Cardiac fibroblast (primary cell): ENCODE measurements around the gene TNS1.
A peak's percentile ranks its signal among the peaks of the same experiment; 100 is the strongest.

Experiments
- DNase-seq, 2 donors: peaks; one replicate each; pipeline versions ENCODE4 v3.0.0 to v3.0.0-alpha.2; 2010; ENCODE audit warnings: low read depth in 2 of 2
- H3K4me3 ChIP-seq, 2 donors: replicated peaks in 1 of 2; 1 replicate in 1 of 2; 2 replicates in 1 of 2; pipeline ENCODE4 v1.5.1; 2011; ENCODE audit warnings: low read depth in 2 of 2, low read length in 2 of 2, mild to moderate bottlenecking in 2 of 2, moderate library complexity in 1 of 2
- CTCF ChIP-seq: IDR thresholded peaks from one replicate; pipeline ENCODE4 v1.5.1; 2011; ENCODE audit warnings: low read depth, mild to moderate bottlenecking, low read length, inconsistent platforms

TNS1 gene

GRCh38 chr2:217981084-217981730 is 21.6 kb downstream of the TNS1 start:
- H3K4me3 ChIP-seq, result no peak overlapping the region
- TF ChIP-seq CTCF, result no peak
- DNase-seq, result no peak

GRCh38 chr2:217980591-217980990 is 22.2 kb downstream of the TNS1 start:
- H3K4me3 ChIP-seq, result no peak overlapping the region
- no peak for TF ChIP-seq CTCF
- DNase-seq, result no peak

GRCh38 chr2:217980036-217980435 is 22.8 kb downstream of the TNS1 start:
- no peak for TF ChIP-seq CTCF
- no peak overlapping the region for H3K4me3 ChIP-seq
- DNase-seq, result no peak

GRCh38 chr2:217979151-217979811 is 23.5 kb downstream of the TNS1 start:
- no peak for TF ChIP-seq CTCF
- DNase-seq, result peak; percentile 42 to 56
- peak overlapping the region; percentile 25 to 43 for H3K4me3 ChIP-seq

- no peak for DNase-seq
- peak overlapping the region; percentile 25 to 43 for H3K4me3 ChIP-seq
- TF ChIP-seq CTCF, result no peak
Measured at GRCh38 chr2:217978536-217979150, 24.2 kb downstream of the TNS1 start.

GRCh38 chr2:217977840-217978535 is 24.8 kb downstream of the TNS1 start:
- no peak overlapping the region for H3K4me3 ChIP-seq
- TF ChIP-seq CTCF, result no peak
- DNase-seq, result no peak
